Parathyroid adenoma (tissue), 2 donors: ENCODE data around the gene FBXL7.

ENCODE experiments used
- H2AFZ ChIP-seq: fragments of 300-600 bp; sonication (generic); one replicate; pipeline ENCODE4 v1.7.0; 2017; ENCODE audit warnings: antibody characterized with exemption, mild to moderate bottlenecking
- H3K27ac ChIP-seq: fragments of 300-600 bp; sonication (generic); one replicate; pipeline ENCODE4 v1.7.0; 2017
- H3K27me3 ChIP-seq: fragments of 300-600 bp; sonication (generic); one replicate; pipeline ENCODE4 v1.7.0; 2017; ENCODE audit warnings: low read length; ENCODE audit not compliant: control insufficient read depth, insufficient read depth
- H3K36me3 ChIP-seq: fragments of 300-600 bp; sonication (generic); one replicate; pipeline ENCODE4 v1.7.0; 2017; ENCODE audit warnings: low read length; ENCODE audit not compliant: control insufficient read depth, insufficient read depth
- H3K4me1 ChIP-seq: fragments of 300-600 bp; sonication (generic); one replicate; pipeline ENCODE4 v1.7.0; 2017; ENCODE audit warnings: control low read depth
- H3K4me2 ChIP-seq: fragments of 300-600 bp; sonication (generic); one replicate; pipeline ENCODE4 v1.7.0; 2017; ENCODE audit warnings: low read length
- H3K4me3 ChIP-seq: fragments of 300-600 bp; sonication (generic); one replicate; pipeline ENCODE4 v1.7.0; 2017; ENCODE audit warnings: low read depth, low read length
- H3K79me2 ChIP-seq: fragments of 300-600 bp; sonication (generic); one replicate; pipeline ENCODE4 v1.7.0; 2017; ENCODE audit warnings: control low read depth
- H3K9ac ChIP-seq: fragments of 300-600 bp; sonication (generic); one replicate; pipeline ENCODE4 v1.7.0; 2017; ENCODE audit warnings: mild to moderate bottlenecking
- H3K9me3 ChIP-seq: fragments of 300-600 bp; sonication (generic); one replicate; pipeline ENCODE4 v1.7.0; 2017; ENCODE audit warnings: low read length; ENCODE audit not compliant: control insufficient read depth
- CTCF ChIP-seq: fragments of 300-600 bp; sonication (generic); IDR thresholded peaks from one replicate; pipeline ENCODE4 v1.7.0; 2017; ENCODE audit warnings: antibody characterized with exemption, mild to moderate bottlenecking
- donor health status: primary hyperparathyroidism.

FBXL7 gene

GRCh38 chr5:15680455-15680854 is 180.5 kb downstream of the FBXL7 start:
- Histone ChIP-seq H3K9me3 (no peaks in the 10 kb centered on the region), H2AFZ (no peak overlapping the region), H3K9ac (no peak overlapping the region), H3K27me3 (no peaks in the 10 kb centered on the region), H3K4me1 (no peaks in the 10 kb centered on the region), H3K36me3 (no peaks in the 10 kb centered on the region), H3K4me3 (no peak overlapping the region), H3K79me2 (no peaks in the 10 kb centered on the region), H3K27ac (no peak overlapping the region), H3K4me2 (no peak overlapping the region)
- no peak for TF ChIP-seq CTCF

GRCh38 chr5:15682122-15682521 is 182.1 kb downstream of the FBXL7 start:
- no peaks in the 10 kb centered on the region for H3K79me2 ChIP-seq
- H2AFZ ChIP-seq, result no peak overlapping the region
- no peaks in the 10 kb centered on the region for H3K27me3 ChIP-seq
- no peaks in the 10 kb centered on the region for H3K9me3 ChIP-seq
- H3K27ac ChIP-seq, result no peak overlapping the region
- H3K4me2 ChIP-seq, result no peak overlapping the region
- no peak for TF ChIP-seq CTCF
- no peak overlapping the region for H3K9ac ChIP-seq
- H3K4me1 ChIP-seq, result no peaks in the 10 kb centered on the region
- H3K36me3 ChIP-seq, result no peaks in the 10 kb centered on the region
- no peak overlapping the region for H3K4me3 ChIP-seq

GRCh38 chr5:15682566-15682965 is 182.6 kb downstream of the FBXL7 start:
- Histone ChIP-seq H3K4me2 (no peak overlapping the region), H3K27ac (no peak overlapping the region), H3K27me3 (no peaks in the 10 kb centered on the region), H3K4me1 (no peaks in the 10 kb centered on the region), H3K4me3 (no peak overlapping the region), H3K9me3 (no peaks in the 10 kb centered on the region), H2AFZ (no peak overlapping the region), H3K9ac (no peak overlapping the region), H3K36me3 (no peaks in the 10 kb centered on the region), H3K79me2 (no peaks in the 10 kb centered on the region)
- no peak for TF ChIP-seq CTCF

GRCh38 chr5:15683332-15683731 is 183.4 kb downstream of the FBXL7 start:
- Histone ChIP-seq H3K9ac (no peak overlapping the region), H2AFZ (no peak overlapping the region), H3K4me3 (no peak overlapping the region), H3K27ac (no peak overlapping the region), H3K4me2 (no peak overlapping the region), H3K9me3 (no peaks in the 10 kb centered on the region), H3K4me1 (no peaks in the 10 kb centered on the region), H3K27me3 (no peaks in the 10 kb centered on the region), H3K79me2 (no peaks in the 10 kb centered on the region), H3K36me3 (no peaks in the 10 kb centered on the region)
- TF ChIP-seq CTCF, result no peak

GRCh38 chr5:15687401-15687800 is 187.4 kb downstream of the FBXL7 start:
- Histone ChIP-seq H3K36me3 (no peaks in the 10 kb centered on the region), H3K79me2 (no peaks in the 10 kb centered on the region), H3K4me3 (no peak overlapping the region), H2AFZ (no peak overlapping the region), H3K9me3 (no peaks in the 10 kb centered on the region), H3K4me2 (no peak overlapping the region), H3K9ac (no peak overlapping the region), H3K27ac (no peak overlapping the region), H3K4me1 (no peaks in the 10 kb centered on the region), H3K27me3 (no peaks in the 10 kb centered on the region)
- no peak for TF ChIP-seq CTCF
